ENCODE results near the gene SUPT20H. TPM values are rescaled to one million over a fixed set of nuclear protein-coding genes. Genes with fewer than 3 reads are reported as not detected.

SUPT20H gene
- total RNA-seq, 1 donor from 2014 or later, result 115 TPM

DNA sequence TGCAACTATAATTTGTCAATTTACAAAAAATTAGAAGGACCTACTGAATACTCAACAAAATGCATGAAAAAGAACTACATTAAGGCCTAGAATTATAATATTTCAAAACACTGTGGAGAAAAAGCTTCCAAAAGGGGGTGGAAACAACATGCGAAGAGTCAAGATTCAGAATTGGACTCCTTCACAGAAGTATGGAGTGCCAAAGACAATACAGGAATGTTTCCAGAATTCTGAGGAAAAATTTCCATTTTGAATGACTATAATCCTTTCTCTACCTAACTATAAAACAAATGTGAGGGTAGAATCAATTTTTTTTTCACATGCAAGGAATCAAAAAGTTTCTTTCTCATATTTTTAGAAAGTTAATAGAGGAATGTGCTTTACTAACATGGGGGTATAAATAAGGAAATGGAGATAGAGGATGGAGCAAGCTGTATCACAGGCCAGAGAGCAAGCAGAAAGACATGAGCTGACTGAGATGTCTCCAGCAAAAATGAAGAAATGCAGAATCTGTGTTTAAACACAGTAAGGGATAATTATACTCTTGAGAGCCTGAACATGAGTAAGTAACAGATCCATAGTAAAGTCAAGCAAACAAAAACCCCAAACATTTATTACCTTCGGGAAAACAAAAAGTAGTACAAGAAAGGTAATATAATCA is 99.9 kb downstream of the SUPT20H start:
- Mint-ChIP-seq H3K4me1 (ENCODE audit: low read depth, unreplicated experiment) (peaks cover 1% of the 10 kb centered on the region), H3K9me3 (ENCODE audit: unreplicated experiment) (peaks cover 3% of the 10 kb centered on the region), H3K27me3 (ENCODE audit: unreplicated experiment) (no peaks in the 10 kb centered on the region), H3K27ac (ENCODE audit: unreplicated experiment) (no peak overlapping the region), H3K36me3 (ENCODE audit: unreplicated experiment) (peaks cover 15% of the 10 kb centered on the region), H3K4me3 (ENCODE audit: unreplicated experiment) (no peak overlapping the region)
- no peak for DNase-seq
- TF ChIP-seq, protein P1, sequence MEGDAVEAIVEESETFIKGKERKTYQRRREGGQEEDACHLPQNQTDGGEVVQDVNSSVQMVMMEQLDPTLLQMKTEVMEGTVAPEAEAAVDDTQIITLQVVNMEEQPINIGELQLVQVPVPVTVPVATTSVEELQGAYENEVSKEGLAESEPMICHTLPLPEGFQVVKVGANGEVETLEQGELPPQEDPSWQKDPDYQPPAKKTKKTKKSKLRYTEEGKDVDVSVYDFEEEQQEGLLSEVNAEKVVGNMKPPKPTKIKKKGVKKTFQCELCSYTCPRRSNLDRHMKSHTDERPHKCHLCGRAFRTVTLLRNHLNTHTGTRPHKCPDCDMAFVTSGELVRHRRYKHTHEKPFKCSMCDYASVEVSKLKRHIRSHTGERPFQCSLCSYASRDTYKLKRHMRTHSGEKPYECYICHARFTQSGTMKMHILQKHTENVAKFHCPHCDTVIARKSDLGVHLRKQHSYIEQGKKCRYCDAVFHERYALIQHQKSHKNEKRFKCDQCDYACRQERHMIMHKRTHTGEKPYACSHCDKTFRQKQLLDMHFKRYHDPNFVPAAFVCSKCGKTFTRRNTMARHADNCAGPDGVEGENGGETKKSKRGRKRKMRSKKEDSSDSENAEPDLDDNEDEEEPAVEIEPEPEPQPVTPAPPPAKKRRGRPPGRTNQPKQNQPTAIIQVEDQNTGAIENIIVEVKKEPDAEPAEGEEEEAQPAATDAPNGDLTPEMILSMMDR (IDR thresholded peaks at IDR 0.05; ENCODE audit: partially characterized antibody, unreplicated experiment), result no peak

Other genes with a start within 250 kb of the SUPT20H start
- 4.8 TPM for gene RFXAP, start 240.5 kb downstream of the SUPT20H start, total RNA-seq (ENCODE audit: unreplicated experiment)
- 43.6 TPM for gene SMAD9, start 139.4 kb downstream of the SUPT20H start, total RNA-seq (ENCODE audit: unreplicated experiment)
- gene ALG5, start 60.3 kb downstream of the SUPT20H start, total RNA-seq (ENCODE audit: unreplicated experiment), result 25.5 TPM
- 49.0 TPM for gene EXOSC8, start 58.9 kb downstream of the SUPT20H start, total RNA-seq (ENCODE audit: unreplicated experiment)
- not detected for gene CSNK1A1L, start 46.0 kb upstream of the SUPT20H start, total RNA-seq (ENCODE audit: unreplicated experiment)

All from glutamatergic neuron (in vitro differentiated cells).